NB4 (cell line): ENCODE data around the gene DNMT3A.

Source experiments
- CTCF ChIP-seq: IDR thresholded peaks from one replicate; pipeline ENCODE4 v1.5.1; 2012; ENCODE audit warnings: low read depth, low read length
- MAX ChIP-seq: IDR thresholded peaks from 2 replicates; pipeline ENCODE4 v1.6.1; 2011; ENCODE audit warnings: low read depth, low read length
- POLR2A ChIP-seq: IDR thresholded peaks from 2 replicates; pipeline ENCODE4 v1.6.1; 2011; ENCODE audit warnings: mild to moderate bottlenecking; ENCODE audit not compliant: insufficient read length; ENCODE audit errors: extremely low read depth

- TF ChIP-seq CTCF (no peak), POLR2A (no peak), MAX (no peak)
Observed at GRCh38 chr2:25250331-25251070, 91.2 kb downstream of the DNMT3A start.
